ENCODE results near the gene AGAP3.

DNA sequence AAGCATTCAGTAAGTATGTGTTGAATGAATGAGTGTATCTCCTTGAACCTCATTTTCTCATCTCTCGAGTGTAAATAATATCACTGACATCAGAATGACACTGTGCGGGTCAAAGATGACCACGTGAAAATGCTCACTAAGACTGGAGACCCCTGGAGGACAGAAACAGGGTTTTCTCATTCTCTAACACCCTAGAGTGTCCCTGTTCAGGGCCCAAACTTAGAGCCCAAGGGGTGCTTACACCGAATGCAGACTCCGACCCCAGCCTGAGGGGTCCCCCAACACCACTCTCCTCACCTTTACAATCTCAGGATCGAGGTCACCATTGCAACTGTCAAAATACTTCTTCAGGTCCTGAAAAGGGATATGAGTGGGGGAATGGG is 30.0 kb upstream of the AGAP3 start:
- TF ChIP-seq, protein P1, sequence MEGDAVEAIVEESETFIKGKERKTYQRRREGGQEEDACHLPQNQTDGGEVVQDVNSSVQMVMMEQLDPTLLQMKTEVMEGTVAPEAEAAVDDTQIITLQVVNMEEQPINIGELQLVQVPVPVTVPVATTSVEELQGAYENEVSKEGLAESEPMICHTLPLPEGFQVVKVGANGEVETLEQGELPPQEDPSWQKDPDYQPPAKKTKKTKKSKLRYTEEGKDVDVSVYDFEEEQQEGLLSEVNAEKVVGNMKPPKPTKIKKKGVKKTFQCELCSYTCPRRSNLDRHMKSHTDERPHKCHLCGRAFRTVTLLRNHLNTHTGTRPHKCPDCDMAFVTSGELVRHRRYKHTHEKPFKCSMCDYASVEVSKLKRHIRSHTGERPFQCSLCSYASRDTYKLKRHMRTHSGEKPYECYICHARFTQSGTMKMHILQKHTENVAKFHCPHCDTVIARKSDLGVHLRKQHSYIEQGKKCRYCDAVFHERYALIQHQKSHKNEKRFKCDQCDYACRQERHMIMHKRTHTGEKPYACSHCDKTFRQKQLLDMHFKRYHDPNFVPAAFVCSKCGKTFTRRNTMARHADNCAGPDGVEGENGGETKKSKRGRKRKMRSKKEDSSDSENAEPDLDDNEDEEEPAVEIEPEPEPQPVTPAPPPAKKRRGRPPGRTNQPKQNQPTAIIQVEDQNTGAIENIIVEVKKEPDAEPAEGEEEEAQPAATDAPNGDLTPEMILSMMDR (conservative IDR thresholded peaks at IDR 0.05 in 1 of 2, IDR thresholded peaks at IDR 0.05 in 1 of 2; ENCODE audit: extremely low read depth in 1 of 2, insufficient read depth in 1 of 2, low read depth in 1 of 2, low read length in 2 of 2) = no peak
- TF ChIP-seq EZH2 (IDR thresholded peaks at IDR 0.05; ENCODE audit: borderline replicate concordance, low read length) = no peak
